ENCODE data around the gene KDM5B. TPM values are rescaled to one million over a fixed set of nuclear protein-coding genes. Genes with fewer than 3 reads are reported as not detected.

Gene KDM5B
- polyA plus RNA-seq, 1 of the 3 experiments (the other 2 are of a cell fraction), result 21.7 TPM

- no peaks in the 10 kb centered on the region for H3K9me2 ChIP-seq
- no peaks in the 10 kb centered on the region for H3K9me3 ChIP-seq
- H3K27ac ChIP-seq (ENCODE audit: low read depth in 2 of 2, low read length in 1 of 2), result no peak overlapping the region
- no peaks in the 10 kb centered on the region for H3K27me3 ChIP-seq (ENCODE audit: insufficient read depth)
- no peak overlapping the region for H3K9ac ChIP-seq
- no peaks in the 10 kb centered on the region for H3F3A ChIP-seq (replicated peaks; ENCODE audit: insufficient read depth)
- CTCF ChIA-PET, result interaction anchor here (1.4 kb wide), 1 partner anchor 16 kb away, joined by 3 read pairs; no protein-coding TSS in a partner anchor
- peaks cover 100% of the 10 kb centered on the region for H3K79me2 ChIP-seq (ENCODE audit: insufficient read depth)
- no peak overlapping the region for H2AFZ ChIP-seq (ENCODE audit: low read depth)
- peaks cover 99% of the 10 kb centered on the region for H4K20me1 ChIP-seq (ENCODE audit: insufficient read depth)
- peaks cover 5 to 11% of the 10 kb centered on the region in 2 experiments; a peak in 1 of 4 replicates for H3K4me1 ChIP-seq (ENCODE audit: control insufficient read depth in 1 of 2, insufficient read depth in 2 of 2, low read depth in 1 of 2, low read length in 1 of 2)
- H3K4me2 ChIP-seq, result no peak overlapping the region
- POLR2A ChIA-PET, result no interaction called here
- DNase-seq, result no peak
- H3K36me3 ChIP-seq (replicated peaks in 1 of 2; ENCODE audit: control insufficient read depth in 1 of 2, insufficient read depth in 2 of 2, low read length in 1 of 2), result peaks cover 0 to 11% of the 10 kb centered on the region in 2 experiments
- no peak for TF ChIP-seq MXI1 (IDR thresholded peaks at IDR 0.05; ENCODE audit: low read depth, low read length)
- no peak for TF ChIP-seq JUND (IDR thresholded peaks at IDR 0.05)
- TF ChIP-seq GABPA (IDR thresholded peaks at IDR 0.05; ENCODE audit: low read depth), result no peak
- TF ChIP-seq RAD21 (IDR thresholded peaks at IDR 0.05; ENCODE audit: low read length), result no peak
- TF ChIP-seq, protein P1, sequence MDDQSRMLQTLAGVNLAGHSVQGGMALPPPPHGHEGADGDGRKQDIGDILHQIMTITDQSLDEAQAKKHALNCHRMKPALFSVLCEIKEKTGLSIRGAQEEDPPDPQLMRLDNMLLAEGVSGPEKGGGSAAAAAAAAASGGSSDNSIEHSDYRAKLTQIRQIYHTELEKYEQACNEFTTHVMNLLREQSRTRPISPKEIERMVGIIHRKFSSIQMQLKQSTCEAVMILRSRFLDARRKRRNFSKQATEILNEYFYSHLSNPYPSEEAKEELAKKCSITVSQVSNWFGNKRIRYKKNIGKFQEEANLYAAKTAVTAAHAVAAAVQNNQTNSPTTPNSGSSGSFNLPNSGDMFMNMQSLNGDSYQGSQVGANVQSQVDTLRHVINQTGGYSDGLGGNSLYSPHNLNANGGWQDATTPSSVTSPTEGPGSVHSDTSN (IDR thresholded peaks at IDR 0.05), result no peak
- no peak for TF ChIP-seq CHD2 (IDR thresholded peaks at IDR 0.05; ENCODE audit: low read length, partially characterized antibody)
- no peak for TF ChIP-seq RCOR1 (IDR thresholded peaks at IDR 0.05; ENCODE audit: low read length)
- no peak for TF ChIP-seq TEAD4 (IDR thresholded peaks at IDR 0.05; ENCODE audit: borderline replicate concordance, insufficient read depth)
- no peak for TF ChIP-seq TAF1 (IDR thresholded peaks at IDR 0.05; ENCODE audit: borderline replicate concordance, low read depth, low read length)
- no peak for TF ChIP-seq MEF2A (IDR thresholded peaks at IDR 0.05; ENCODE audit: borderline replicate concordance, low read depth)
- H3K4me3 ChIP-seq (ENCODE audit: low read depth in 2 of 2, low read length in 1 of 2), result no peak overlapping the region
Measured at GRCh38 chr1:202794051-202794740, 14.0 kb downstream of the KDM5B start.

- no peak overlapping the region for H3K27ac ChIP-seq (ENCODE audit: low read depth in 2 of 2, low read length in 1 of 2)
- WGBS (ENCODE audit: low lambda C conversion rate), result 84% methylated on average over 4 of the region's 4 CpGs
- POLR2A ChIA-PET, result no interaction called here
- H3K9me3 ChIP-seq, result no peaks in the 10 kb centered on the region
- H3K4me2 ChIP-seq, result no peak overlapping the region
- H3K4me1 ChIP-seq (ENCODE audit: control insufficient read depth in 1 of 2, insufficient read depth in 2 of 2, low read depth in 1 of 2, low read length in 1 of 2), result peaks cover under 1 to 3% of the 10 kb centered on the region in 2 experiments; a peak in 1 of 4 replicates
- no peak for DNase-seq
- peaks cover 100% of the 10 kb centered on the region for H3K79me2 ChIP-seq (ENCODE audit: insufficient read depth)
- H3K9ac ChIP-seq, result no peak overlapping the region
- no peaks in the 10 kb centered on the region for H3K27me3 ChIP-seq (ENCODE audit: insufficient read depth)
- H3K36me3 ChIP-seq (replicated peaks in 1 of 2; ENCODE audit: control insufficient read depth in 1 of 2, insufficient read depth in 2 of 2, low read length in 1 of 2), result peaks cover 0 to 7% of the 10 kb centered on the region in 2 experiments
- H4K20me1 ChIP-seq (ENCODE audit: insufficient read depth), result peaks cover 99% of the 10 kb centered on the region
- no peak overlapping the region for H2AFZ ChIP-seq (ENCODE audit: low read depth)
- CTCF ChIA-PET, result no interaction called here
- no peak overlapping the region for H3K4me3 ChIP-seq (ENCODE audit: low read depth in 2 of 2, low read length in 1 of 2)
- H3F3A ChIP-seq (replicated peaks; ENCODE audit: insufficient read depth), result no peaks in the 10 kb centered on the region
- no peaks in the 10 kb centered on the region for H3K9me2 ChIP-seq
- no peak for TF ChIP-seq NFIC (IDR thresholded peaks at IDR 0.05; ENCODE audit: borderline replicate concordance)
- no peak for TF ChIP-seq RFX5 (IDR thresholded peaks at IDR 0.05; ENCODE audit: low read length)
- TF ChIP-seq FOXM1 (IDR thresholded peaks at IDR 0.05; ENCODE audit: low read depth), result no peak
- TF ChIP-seq, protein P2, sequence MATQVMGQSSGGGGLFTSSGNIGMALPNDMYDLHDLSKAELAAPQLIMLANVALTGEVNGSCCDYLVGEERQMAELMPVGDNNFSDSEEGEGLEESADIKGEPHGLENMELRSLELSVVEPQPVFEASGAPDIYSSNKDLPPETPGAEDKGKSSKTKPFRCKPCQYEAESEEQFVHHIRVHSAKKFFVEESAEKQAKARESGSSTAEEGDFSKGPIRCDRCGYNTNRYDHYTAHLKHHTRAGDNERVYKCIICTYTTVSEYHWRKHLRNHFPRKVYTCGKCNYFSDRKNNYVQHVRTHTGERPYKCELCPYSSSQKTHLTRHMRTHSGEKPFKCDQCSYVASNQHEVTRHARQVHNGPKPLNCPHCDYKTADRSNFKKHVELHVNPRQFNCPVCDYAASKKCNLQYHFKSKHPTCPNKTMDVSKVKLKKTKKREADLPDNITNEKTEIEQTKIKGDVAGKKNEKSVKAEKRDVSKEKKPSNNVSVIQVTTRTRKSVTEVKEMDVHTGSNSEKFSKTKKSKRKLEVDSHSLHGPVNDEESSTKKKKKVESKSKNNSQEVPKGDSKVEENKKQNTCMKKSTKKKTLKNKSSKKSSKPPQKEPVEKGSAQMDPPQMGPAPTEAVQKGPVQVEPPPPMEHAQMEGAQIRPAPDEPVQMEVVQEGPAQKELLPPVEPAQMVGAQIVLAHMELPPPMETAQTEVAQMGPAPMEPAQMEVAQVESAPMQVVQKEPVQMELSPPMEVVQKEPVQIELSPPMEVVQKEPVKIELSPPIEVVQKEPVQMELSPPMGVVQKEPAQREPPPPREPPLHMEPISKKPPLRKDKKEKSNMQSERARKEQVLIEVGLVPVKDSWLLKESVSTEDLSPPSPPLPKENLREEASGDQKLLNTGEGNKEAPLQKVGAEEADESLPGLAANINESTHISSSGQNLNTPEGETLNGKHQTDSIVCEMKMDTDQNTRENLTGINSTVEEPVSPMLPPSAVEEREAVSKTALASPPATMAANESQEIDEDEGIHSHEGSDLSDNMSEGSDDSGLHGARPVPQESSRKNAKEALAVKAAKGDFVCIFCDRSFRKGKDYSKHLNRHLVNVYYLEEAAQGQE (IDR thresholded peaks at IDR 0.05; ENCODE audit: low read depth, low read length), result no peak
- no peak for TF ChIP-seq POLR2AphosphoS5 (IDR thresholded peaks at IDR 0.05; ENCODE audit: low read depth, low read length)
- no peak for TF ChIP-seq RXRA (IDR thresholded peaks at IDR 0.05; ENCODE audit: borderline replicate concordance, low read depth)
- TF ChIP-seq TCF12 (IDR thresholded peaks at IDR 0.05), result no peak
- TF ChIP-seq FOXJ3 (CRISPR knock-in tag; IDR thresholded peaks at IDR 0.05), result no peak
- TF ChIP-seq CHD2 (IDR thresholded peaks at IDR 0.05; ENCODE audit: low read length, partially characterized antibody), result no peak
- no peak for TF ChIP-seq IRF3 (IDR thresholded peaks at IDR 0.05; ENCODE audit: low read depth, low read length)
- no peak for TF ChIP-seq ELF1 (IDR thresholded peaks at IDR 0.05)
- TF ChIP-seq USF2 (IDR thresholded peaks at IDR 0.05; ENCODE audit: borderline replicate concordance, low read depth, low read length), result no peak
- TF ChIP-seq NRF1 (IDR thresholded peaks at IDR 0.05; ENCODE audit: low read depth, low read length), result no peak
- TF ChIP-seq SMC3 (IDR thresholded peaks at IDR 0.05; ENCODE audit: low read depth, low read length), result no peak
Measured at GRCh38 chr1:202791077-202791747, 17.0 kb downstream of the KDM5B start.
